ENCODE measurements around the gene MRPL32.

Gene MRPL32

GRCh38 chr7:42932811-42933591 lies 825 bp downstream of the MRPL32 start:
- Histone ChIP-seq H3K4ac (ENCODE audit: low read depth in 1 of 2, low read length in 2 of 2) (peak overlapping the region; percentile 75 to 94), H4K8ac (ENCODE audit: low read length) (no peak overlapping the region), H3K9me3 (ENCODE audit: control insufficient read depth, low read length) (no peaks in the 10 kb centered on the region), H2BK5ac (ENCODE audit: low read depth, low read length, poor library complexity, severe bottlenecking) (no peak overlapping the region), H3K4me1 (ENCODE audit: control insufficient read depth, insufficient read depth, low read depth, low read length) (peaks cover 5% of the 10 kb centered on the region), H3K27me3 (ENCODE audit: control insufficient read depth in 1 of 2, insufficient read depth in 1 of 2, low read length in 2 of 2) (no peaks in the 10 kb centered on the region), H3K23ac (ENCODE audit: low read length in 2 of 2) (no peak overlapping the region), H3K4me2 (ENCODE audit: low read length, poor library complexity, severe bottlenecking) (peak overlapping the region; percentile 78), H2AK5ac (ENCODE audit: low read length, severe bottlenecking) (no peak overlapping the region), H2BK15ac (ENCODE audit: low read depth, poor library complexity, severe bottlenecking) (no peak overlapping the region), H3K27ac (ENCODE audit: low read length, poor library complexity, severe bottlenecking) (peak overlapping the region; percentile 79), H2BK12ac (ENCODE audit: low read length in 2 of 2) (no peak overlapping the region), H4K91ac (ENCODE audit: low read length) (no peak overlapping the region), H2AFZ (ENCODE audit: low read depth, low read length) (peak overlapping the region; percentile 84), H3K36me3 (ENCODE audit: control insufficient read depth in 1 of 2, insufficient read depth in 2 of 2, low read depth in 1 of 2, low read length in 2 of 2) (peaks cover 5 to 31% of the 10 kb centered on the region in 2 experiments), H3K9ac (ENCODE audit: low read length) (peak overlapping the region; percentile 98), H3K79me1 (replicated peaks; ENCODE audit: low read length, poor library complexity, severe bottlenecking) (peaks cover 7% of the 10 kb centered on the region), H3K18ac (ENCODE audit: low read depth in 1 of 2, low read length in 2 of 2) (peak overlapping the region in 1 of 2 experiments; percentile 93), H3K4me3 (ENCODE audit: insufficient read depth in 1 of 2, low read depth in 1 of 2, low read length in 2 of 2) (peak overlapping the region; percentile 82 to 98), H2BK120ac (ENCODE audit: low read depth, low read length) (no peak overlapping the region), H3K14ac (ENCODE audit: low read length in 2 of 2) (no peak overlapping the region)
- DNase-seq: peak; percentile 56
- WGBS: under 1% methylated on average over 14 of the region's 17 CpGs

- Histone ChIP-seq H3K4me2 (ENCODE audit: low read length, poor library complexity, severe bottlenecking) (no peak overlapping the region), H3K4me1 (ENCODE audit: control insufficient read depth, insufficient read depth, low read depth, low read length) (peaks cover 5% of the 10 kb centered on the region), H3K27ac (ENCODE audit: low read length, poor library complexity, severe bottlenecking) (no peak overlapping the region), H4K8ac (ENCODE audit: low read length) (no peak overlapping the region), H3K4me3 (ENCODE audit: insufficient read depth in 1 of 2, low read depth in 1 of 2, low read length in 2 of 2) (no peak overlapping the region), H2BK5ac (ENCODE audit: low read depth, low read length, poor library complexity, severe bottlenecking) (no peak overlapping the region), H3K23ac (ENCODE audit: low read length in 2 of 2) (no peak overlapping the region), H3K9ac (ENCODE audit: low read length) (no peak overlapping the region), H2AFZ (ENCODE audit: low read depth, low read length) (no peak overlapping the region), H3K9me3 (ENCODE audit: control insufficient read depth, low read length) (no peaks in the 10 kb centered on the region), H3K18ac (ENCODE audit: low read depth in 1 of 2, low read length in 2 of 2) (no peak overlapping the region), H2BK12ac (ENCODE audit: low read length in 2 of 2) (no peak overlapping the region), H4K91ac (ENCODE audit: low read length) (no peak overlapping the region), H3K36me3 (ENCODE audit: control insufficient read depth in 1 of 2, insufficient read depth in 2 of 2, low read depth in 1 of 2, low read length in 2 of 2) (peaks cover 9 to 42% of the 10 kb centered on the region in 2 experiments), H2BK15ac (ENCODE audit: low read depth, poor library complexity, severe bottlenecking) (no peak overlapping the region), H3K4ac (ENCODE audit: low read depth in 1 of 2, low read length in 2 of 2) (no peak overlapping the region), H2AK5ac (ENCODE audit: low read length, severe bottlenecking) (no peak overlapping the region), H2BK120ac (ENCODE audit: low read depth, low read length) (no peak overlapping the region), H3K27me3 (ENCODE audit: control insufficient read depth in 1 of 2, insufficient read depth in 1 of 2, low read length in 2 of 2) (no peaks in the 10 kb centered on the region), H3K14ac (ENCODE audit: low read length in 2 of 2) (no peak overlapping the region), H3K79me1 (replicated peaks; ENCODE audit: low read length, poor library complexity, severe bottlenecking) (peaks cover 7% of the 10 kb centered on the region)
- DNase-seq: no peak
- 94% methylated on average over 3 of the region's 3 CpGs for WGBS
These were observed 2.1 kb downstream of the MRPL32 start for GRCh38 chr7:42934291-42934690.

GRCh38 chr7:42935861-42936260 lies 3.7 kb downstream of the MRPL32 start:
- H3K9ac ChIP-seq (ENCODE audit: low read length): no peak overlapping the region

GRCh38 chr7:42939457-42940240 lies 7.5 kb downstream of the MRPL32 start:
- DNase-seq: no peak
- Histone ChIP-seq H3K14ac (ENCODE audit: low read length in 2 of 2) (no peak overlapping the region), H3K4me3 (ENCODE audit: insufficient read depth in 1 of 2, low read depth in 1 of 2, low read length in 2 of 2) (no peak overlapping the region), H3K27ac (ENCODE audit: low read length, poor library complexity, severe bottlenecking) (no peak overlapping the region), H2BK15ac (ENCODE audit: low read depth, poor library complexity, severe bottlenecking) (no peak overlapping the region), H3K23ac (ENCODE audit: low read length in 2 of 2) (no peak overlapping the region), H3K18ac (ENCODE audit: low read depth in 1 of 2, low read length in 2 of 2) (no peak overlapping the region), H2AFZ (ENCODE audit: low read depth, low read length) (no peak overlapping the region), H4K91ac (ENCODE audit: low read length) (no peak overlapping the region), H2AK5ac (ENCODE audit: low read length, severe bottlenecking) (no peak overlapping the region), H3K9me3 (ENCODE audit: control insufficient read depth, low read length) (no peaks in the 10 kb centered on the region), H3K79me1 (replicated peaks; ENCODE audit: low read length, poor library complexity, severe bottlenecking) (peaks cover 7% of the 10 kb centered on the region), H2BK5ac (ENCODE audit: low read depth, low read length, poor library complexity, severe bottlenecking) (no peak overlapping the region), H3K27me3 (ENCODE audit: control insufficient read depth in 1 of 2, insufficient read depth in 1 of 2, low read length in 2 of 2) (no peaks in the 10 kb centered on the region), H3K9ac (ENCODE audit: low read length) (no peak overlapping the region), H3K4me2 (ENCODE audit: low read length, poor library complexity, severe bottlenecking) (no peak overlapping the region), H3K4ac (ENCODE audit: low read depth in 1 of 2, low read length in 2 of 2) (no peak overlapping the region), H2BK120ac (ENCODE audit: low read depth, low read length) (no peak overlapping the region), H4K8ac (ENCODE audit: low read length) (no peak overlapping the region), H2BK12ac (ENCODE audit: low read length in 2 of 2) (no peak overlapping the region), H3K36me3 (ENCODE audit: control insufficient read depth in 1 of 2, insufficient read depth in 2 of 2, low read depth in 1 of 2, low read length in 2 of 2) (peaks cover 9 to 53% of the 10 kb centered on the region in 2 experiments), H3K4me1 (ENCODE audit: control insufficient read depth, insufficient read depth, low read depth, low read length) (peaks cover 2% of the 10 kb centered on the region)
- WGBS: 98% methylated on average over 4 of the region's 4 CpGs

More at GRCh38 chr7:42935861-42936260, 3.7 kb downstream of the MRPL32 start:
- Histone ChIP-seq H3K4me3 (ENCODE audit: insufficient read depth in 1 of 2, low read depth in 1 of 2, low read length in 2 of 2) (no peak overlapping the region), H3K9me3 (ENCODE audit: control insufficient read depth, low read length) (no peaks in the 10 kb centered on the region), H2BK15ac (ENCODE audit: low read depth, poor library complexity, severe bottlenecking) (no peak overlapping the region), H4K91ac (ENCODE audit: low read length) (no peak overlapping the region), H3K4ac (ENCODE audit: low read depth in 1 of 2, low read length in 2 of 2) (no peak overlapping the region), H3K79me1 (replicated peaks; ENCODE audit: low read length, poor library complexity, severe bottlenecking) (peaks cover 7% of the 10 kb centered on the region), H2BK120ac (ENCODE audit: low read depth, low read length) (no peak overlapping the region), H3K18ac (ENCODE audit: low read depth in 1 of 2, low read length in 2 of 2) (no peak overlapping the region), H3K23ac (ENCODE audit: low read length in 2 of 2) (no peak overlapping the region), H2BK5ac (ENCODE audit: low read depth, low read length, poor library complexity, severe bottlenecking) (no peak overlapping the region), H4K8ac (ENCODE audit: low read length) (no peak overlapping the region), H3K4me2 (ENCODE audit: low read length, poor library complexity, severe bottlenecking) (no peak overlapping the region), H3K14ac (ENCODE audit: low read length in 2 of 2) (no peak overlapping the region), H3K27me3 (ENCODE audit: control insufficient read depth in 1 of 2, insufficient read depth in 1 of 2, low read length in 2 of 2) (no peaks in the 10 kb centered on the region), H3K27ac (ENCODE audit: low read length, poor library complexity, severe bottlenecking) (no peak overlapping the region), H2AFZ (ENCODE audit: low read depth, low read length) (no peak overlapping the region), H2AK5ac (ENCODE audit: low read length, severe bottlenecking) (no peak overlapping the region), H2BK12ac (ENCODE audit: low read length in 2 of 2) (no peak overlapping the region), H3K36me3 (ENCODE audit: control insufficient read depth in 1 of 2, insufficient read depth in 2 of 2, low read depth in 1 of 2, low read length in 2 of 2) (peaks cover 9 to 53% of the 10 kb centered on the region in 2 experiments), H3K4me1 (ENCODE audit: control insufficient read depth, insufficient read depth, low read depth, low read length) (peaks cover 2% of the 10 kb centered on the region)
- DNase-seq: no peak
- 100% methylated on average over 3 of the region's 5 CpGs for WGBS

Measured in mesenchymal stem cell (in vitro differentiated cells and primary cell).